ENCODE results near the gene AGO1. TPM values are rescaled to one million over a fixed set of nuclear protein-coding genes. Genes with fewer than 3 reads are reported as not detected.

AGO1 gene
- total RNA-seq, 2 experiments from 2014 or later: 15.2 to 16.3 TPM

GRCh38 chr1:35844826-35845225 lies 38.2 kb upstream of the AGO1 start:
- Histone ChIP-seq H3K4me1 (ENCODE audit: insufficient read depth, low read length) (no peaks in the 10 kb centered on the region), H3K9me3 (ENCODE audit: control insufficient read depth in 1 of 2, insufficient read depth in 1 of 2, low read length in 2 of 2) (no peaks in the 10 kb centered on the region), H3K4me3 (ENCODE audit: low read length) (no peak overlapping the region), H3K27me3 (ENCODE audit: control insufficient read depth in 1 of 2, insufficient read depth in 2 of 2, low read length in 2 of 2) (no peaks in the 10 kb centered on the region), H3K36me3 (ENCODE audit: insufficient read depth, low read length) (peaks cover 34% of the 10 kb centered on the region), H3K27ac (ENCODE audit: low read depth in 1 of 2, low read length in 2 of 2) (no peak overlapping the region)
- no peak overlapping the region for H3K27ac Mint-ChIP-seq
- no peaks in the 10 kb centered on the region for H3K4me1 Mint-ChIP-seq (ENCODE audit: low read depth)
- intact Hi-C loops (cut with DNase I, micrococcal nuclease): no loop called here
- H3K27me3 Mint-ChIP-seq: no peaks in the 10 kb centered on the region
- TF ChIP-seq CTCF (IDR thresholded peaks at IDR 0.05): no peak
- ATAC-seq (ENCODE audit: poor library complexity) (no peak), DNase-seq (no peak)
- H3K36me3 Mint-ChIP-seq (ENCODE audit: low read depth): peaks cover 63% of the 10 kb centered on the region
- H3K4me3 Mint-ChIP-seq: no peak overlapping the region
- ChIA-PET CTCF (no interaction called here), POLR2A (no interaction called here)
- no peaks in the 10 kb centered on the region for H3K9me3 Mint-ChIP-seq

GRCh38 chr1:35845766-35846165 lies 37.2 kb upstream of the AGO1 start:
- H3K4me3 ChIP-seq (ENCODE audit: low read length): no peak overlapping the region
- H3K36me3 ChIP-seq (ENCODE audit: insufficient read depth, low read length): peaks cover 40% of the 10 kb centered on the region
- H3K27ac ChIP-seq (ENCODE audit: low read depth in 1 of 2, low read length in 2 of 2): no peak overlapping the region
- TF ChIP-seq CTCF (IDR thresholded peaks at IDR 0.05): no peak
- ATAC-seq (ENCODE audit: poor library complexity) (no peak), DNase-seq (no peak)
- H3K27ac Mint-ChIP-seq: no peak overlapping the region
- CTCF ChIA-PET: no interaction called here
- H3K9me3 Mint-ChIP-seq: no peaks in the 10 kb centered on the region
- no peaks in the 10 kb centered on the region for H3K27me3 ChIP-seq (ENCODE audit: control insufficient read depth in 1 of 2, insufficient read depth in 2 of 2, low read length in 2 of 2)
- H3K4me3 Mint-ChIP-seq: no peak overlapping the region
- no peaks in the 10 kb centered on the region for H3K9me3 ChIP-seq (ENCODE audit: control insufficient read depth in 1 of 2, insufficient read depth in 1 of 2, low read length in 2 of 2)
- H3K36me3 Mint-ChIP-seq (ENCODE audit: low read depth): peaks cover 70% of the 10 kb centered on the region
- no peaks in the 10 kb centered on the region for H3K4me1 ChIP-seq (ENCODE audit: insufficient read depth, low read length)
- intact Hi-C loops (cut with DNase I, micrococcal nuclease): no loop called here
- POLR2A ChIA-PET: no interaction called here
- no peaks in the 10 kb centered on the region for H3K4me1 Mint-ChIP-seq (ENCODE audit: low read depth)
- no peaks in the 10 kb centered on the region for H3K27me3 Mint-ChIP-seq

DNA sequence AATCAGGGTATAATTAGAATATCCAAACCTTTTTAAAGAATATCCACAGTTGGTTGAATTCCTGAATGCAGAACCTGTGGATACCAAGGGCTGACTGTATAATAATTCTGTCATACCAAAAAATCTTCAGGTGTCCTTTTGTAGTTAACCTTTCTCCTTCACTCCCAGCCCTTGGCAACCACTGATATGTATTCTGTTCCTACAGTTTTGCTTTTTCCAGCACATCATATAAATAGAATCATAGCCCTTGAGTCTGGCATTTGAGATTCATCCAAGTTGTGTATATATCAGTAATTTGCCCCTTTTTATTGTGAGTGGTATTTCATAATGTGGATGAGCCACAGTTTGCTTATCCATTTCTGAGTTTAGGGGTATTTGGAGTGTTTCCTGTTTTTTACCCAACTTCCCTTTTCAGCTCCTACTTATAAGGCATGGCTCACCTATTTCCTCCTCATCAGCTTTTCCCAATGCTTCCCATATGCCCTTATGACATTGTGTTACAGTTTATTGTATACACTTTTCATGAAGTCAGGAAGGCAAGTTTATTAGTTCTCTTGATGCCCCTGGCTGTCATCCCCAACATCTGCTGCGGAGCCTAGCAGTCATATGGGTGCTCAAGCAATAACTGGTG lies 35.0 kb upstream of the AGO1 start:
- no peaks in the 10 kb centered on the region for H3K4me1 Mint-ChIP-seq (ENCODE audit: low read depth)
- no peaks in the 10 kb centered on the region for H3K27me3 Mint-ChIP-seq
- no peak for DNase-seq
- H3K36me3 ChIP-seq (ENCODE audit: insufficient read depth, low read length): peaks cover 31% of the 10 kb centered on the region
- H3K27ac ChIP-seq (ENCODE audit: low read depth in 1 of 2, low read length in 2 of 2): no peak overlapping the region
- peaks cover 66% of the 10 kb centered on the region for H3K36me3 Mint-ChIP-seq (ENCODE audit: low read depth)
- no peak overlapping the region for H3K27ac Mint-ChIP-seq
- H3K4me3 ChIP-seq (ENCODE audit: low read length): no peak overlapping the region
- POLR2A ChIA-PET: no interaction called here
- H3K9me3 ChIP-seq (ENCODE audit: control insufficient read depth in 1 of 2, insufficient read depth in 1 of 2, low read length in 2 of 2): no peaks in the 10 kb centered on the region
- no peak overlapping the region for H3K4me3 Mint-ChIP-seq
- no peaks in the 10 kb centered on the region for H3K9me3 Mint-ChIP-seq
- intact Hi-C loops (cut with DNase I, micrococcal nuclease): no loop called here
- ATAC-seq (ENCODE audit: poor library complexity): no peak
- CTCF ChIA-PET: no interaction called here
- H3K27me3 ChIP-seq (ENCODE audit: control insufficient read depth in 1 of 2, insufficient read depth in 2 of 2, low read length in 2 of 2): no peaks in the 10 kb centered on the region
- TF ChIP-seq CTCF (IDR thresholded peaks at IDR 0.05): no peak
- no peaks in the 10 kb centered on the region for H3K4me1 ChIP-seq (ENCODE audit: insufficient read depth, low read length)

All from CD4-positive, alpha-beta T cell (primary cell).